Caco-2 (cell line): Measurements from ENCODE around the gene CIAO1. TPM values are rescaled to one million over a fixed set of nuclear protein-coding genes. Genes with fewer than 3 reads are reported as not detected.
"Not testable (repeated sequence)": the region's sequence is repeated elsewhere in the genome, so short reads cannot be mapped to it uniquely, and the experiment has no call there.

ENCODE experiments used
- BruUV-seq: library from RNA; stranded (reverse); fragments of 400-500 nt; replicated peaks from 2 replicates; lab custom pipeline; 2021; lab: Mats Ljungman, UMichigan
- CTCF ChIA-PET: fragments of 300-600 bp; sonication (Branson Sonifier 250); formaldehyde crosslinking; loops from one replicate; lab custom pipeline; 2022; ENCODE audit warnings: antibody characterized with exemption; lab: Charles Lee
- POLR2A ChIA-PET: fragments of 300-600 bp; sonication (Branson Sonifier 250); formaldehyde crosslinking; loops from one replicate; lab custom pipeline; 2022; ENCODE audit warnings: antibody characterized with exemption; lab: Charles Lee
- DNase-seq, 2 experiments: peaks; one replicate each; pipeline versions ENCODE4 v3.0.0 to v3.0.0-alpha.2; 2020 to 2022
- H3K27me3 ChIP-seq: replicated peaks from 2 replicates; pipeline ENCODE4 v1.6.0; 2011; ENCODE audit warnings: low read length; ENCODE audit not compliant: control insufficient read depth, insufficient read depth
- H3K36me3 ChIP-seq: 2 replicates; pipeline ENCODE4 v1.5.1; 2011; ENCODE audit warnings: low read length; ENCODE audit not compliant: control insufficient read depth, insufficient read depth
- H3K4me1 ChIP-seq: fragments of 250-450 bp; sonication (Bioruptor Pico); 2 replicates; pipeline ENCODE4 v1.5.1; 2020; ENCODE audit warnings: mild to moderate bottlenecking
- H3K4me3 ChIP-seq: 2 replicates; pipeline ENCODE4 v1.5.1; 2011; ENCODE audit warnings: low read depth, mild to moderate bottlenecking, control low read depth, low read length
- H3K9me3 ChIP-seq: fragments of 250-450 bp; sonication (Bioruptor Pico); 2 replicates; pipeline ENCODE4 v1.5.1; 2020; ENCODE audit warnings: mild to moderate bottlenecking, moderate library complexity
- H3K27ac Mint-ChIP-seq: one replicate; pipeline ENCODE4 v1.8.0; 2022; ENCODE audit warnings: mixed read lengths; ENCODE audit not compliant: unreplicated experiment
- H3K27me3 Mint-ChIP-seq: one replicate; pipeline ENCODE4 v1.8.0; 2022; ENCODE audit warnings: mixed read lengths; ENCODE audit not compliant: insufficient read depth, unreplicated experiment
- H3K36me3 Mint-ChIP-seq: one replicate; pipeline ENCODE4 v1.8.0; 2022; ENCODE audit warnings: mild to moderate bottlenecking, mixed read lengths; ENCODE audit not compliant: insufficient read depth, unreplicated experiment
- H3K4me1 Mint-ChIP-seq: one replicate; pipeline ENCODE4 v1.8.0; 2022; ENCODE audit warnings: low read depth, mixed read lengths; ENCODE audit not compliant: unreplicated experiment
- H3K4me3 Mint-ChIP-seq: one replicate; pipeline ENCODE4 v1.8.0; 2022; ENCODE audit warnings: mild to moderate bottlenecking, moderate library complexity, mixed read lengths; ENCODE audit not compliant: unreplicated experiment
- H3K9me3 Mint-ChIP-seq: one replicate; pipeline ENCODE4 v1.8.0; 2022; ENCODE audit warnings: mixed read lengths; ENCODE audit not compliant: unreplicated experiment
- CTCF ChIP-seq, 2 experiments: fragments of 200-600 bp in 1 of 2; IDR thresholded peaks; 1 replicate in 1 of 2; 2 replicates in 1 of 2; pipeline versions ENCODE4 v1.5.1 to v1.8.0; 2011 to 2022; ENCODE audit warnings: antibody characterized with exemption in 1 of 2, control low read depth in 1 of 2, inconsistent platforms in 1 of 2, low read depth in 1 of 2, low read length in 1 of 2, mild to moderate bottlenecking in 1 of 2, moderate library complexity in 1 of 2; ENCODE audit not compliant: insufficient read depth in 1 of 2, severe bottlenecking in 1 of 2, unreplicated experiment in 1 of 2
- intact Hi-C: fragments of 100-400 bp; cut with micrococcal nuclease; formaldehyde crosslinking; loops from one replicate; pipeline ENCODE4 v1.10.0; 2022; ENCODE audit not compliant: unreplicated experiment
- total RNA-seq: library from RNA; stranded (reverse); gene quantifications from 2 replicates; pipeline ENCODE4 v1.2.3, GENCODE V29; 2022

The CIAO1 gene
- total RNA-seq, 1 experiment from 2014 or later, result 97.9 TPM

GRCh38 chr2:96291751-96292150, 25.7 kb downstream of the CIAO1 start:
- H3K9me3 ChIP-seq, result no peaks in the 10 kb centered on the region
- DNase-seq, result no peak
- H3K27me3 ChIP-seq, result no peaks in the 10 kb centered on the region
- CTCF ChIA-PET, result no interaction called here
- peaks cover 17% of the 10 kb centered on the region for H3K36me3 ChIP-seq
- no peaks in the 10 kb centered on the region for H3K4me1 Mint-ChIP-seq
- no peaks in the 10 kb centered on the region for H3K9me3 Mint-ChIP-seq
- H3K4me3 Mint-ChIP-seq, result no peak overlapping the region
- H3K36me3 Mint-ChIP-seq, result peaks cover 98% of the 10 kb centered on the region
- no TSS peak for BruUV-seq
- intact Hi-C loops, result no loop called here
- H3K27me3 Mint-ChIP-seq, result no peaks in the 10 kb centered on the region
- H3K27ac Mint-ChIP-seq, result no peak overlapping the region
- no peak overlapping the region for H3K4me3 ChIP-seq
- H3K4me1 ChIP-seq, result no peaks in the 10 kb centered on the region
- no peak for TF ChIP-seq CTCF (IDR thresholded peaks at IDR 0.05; ENCODE audit: insufficient read depth in 1 of 2, low read depth in 1 of 2, low read length in 1 of 2, severe bottlenecking in 1 of 2, unreplicated experiment in 1 of 2)
- POLR2A ChIA-PET, result no interaction called here

- H3K4me3 ChIP-seq, POLR2A ChIA-PET, BruUV-seq, H3K4me1 ChIP-seq, H3K4me3 Mint-ChIP-seq, H3K9me3 Mint-ChIP-seq, H3K27ac Mint-ChIP-seq, H3K27me3 Mint-ChIP-seq, H3K27me3 ChIP-seq, H3K9me3 ChIP-seq, CTCF ChIA-PET, intact Hi-C loops, DNase-seq, H3K4me1 Mint-ChIP-seq: not testable (repeated sequence)
- peaks cover 98% of the 10 kb centered on the region for H3K36me3 Mint-ChIP-seq
- H3K36me3 ChIP-seq, result peaks cover 14% of the 10 kb centered on the region
Measured at GRCh38 chr2:96294271-96294670, 28.2 kb downstream of the CIAO1 start.

DNA sequence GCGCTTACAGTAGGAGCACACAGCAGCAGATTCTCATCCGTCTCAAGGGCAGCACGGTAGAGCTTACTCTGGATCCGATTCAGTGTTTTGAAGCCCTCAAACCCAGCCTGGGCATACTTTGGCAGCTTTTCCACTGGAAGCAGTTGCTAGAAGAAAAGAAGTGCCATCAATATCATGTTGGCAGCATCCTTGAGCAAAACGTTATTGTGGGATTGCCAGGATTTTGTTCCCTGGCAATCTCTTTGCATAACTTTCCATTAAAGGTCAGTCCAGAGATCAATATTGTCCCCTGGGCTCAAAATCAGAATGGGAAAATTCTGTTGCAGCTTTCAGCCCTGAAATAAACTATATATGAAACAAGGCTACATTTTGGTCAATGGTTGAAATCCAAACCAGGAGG, 30.9 kb downstream of the CIAO1 start:
- Histone ChIP-seq H3K36me3 (peaks cover 10% of the 10 kb centered on the region), H3K4me1 (no peaks in the 10 kb centered on the region), H3K4me3 (no peak overlapping the region), H3K9me3 (no peaks in the 10 kb centered on the region), H3K27me3 (no peaks in the 10 kb centered on the region)
- Mint-ChIP-seq H3K4me3 (no peak overlapping the region), H3K4me1 (no peaks in the 10 kb centered on the region), H3K27ac (no peak overlapping the region), H3K27me3 (no peaks in the 10 kb centered on the region), H3K36me3 (peaks cover 93% of the 10 kb centered on the region), H3K9me3 (no peaks in the 10 kb centered on the region)
- no peak for DNase-seq
- no TSS peak for BruUV-seq
- CTCF ChIA-PET, result no interaction called here
- POLR2A ChIA-PET, result no interaction called here
- TF ChIP-seq CTCF (IDR thresholded peaks at IDR 0.05; ENCODE audit: insufficient read depth in 1 of 2, low read depth in 1 of 2, low read length in 1 of 2, severe bottlenecking in 1 of 2, unreplicated experiment in 1 of 2), result no peak
- intact Hi-C loops, result no loop called here

DNA sequence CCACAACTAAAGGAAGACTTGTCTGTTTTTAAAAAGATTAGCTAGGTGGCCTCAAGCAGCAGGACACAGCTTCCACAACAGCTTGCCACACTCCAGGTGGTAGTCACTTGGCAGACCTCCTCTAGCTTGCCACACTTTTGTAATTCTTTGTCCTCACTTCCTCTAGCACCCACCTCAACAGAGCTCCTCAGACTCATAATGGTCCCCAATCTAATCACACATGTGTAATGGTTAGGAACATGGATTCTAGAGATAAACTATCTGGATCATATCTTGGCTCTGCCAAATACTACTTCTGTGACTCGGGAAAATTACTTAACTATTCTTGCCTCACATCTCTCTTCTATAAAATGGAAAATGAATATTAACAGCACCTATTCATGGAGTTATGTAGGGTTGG, 35.8 kb downstream of the CIAO1 start:
- Mint-ChIP-seq H3K4me1 (peaks cover 17% of the 10 kb centered on the region), H3K9me3 (no peaks in the 10 kb centered on the region), H3K27me3 (no peaks in the 10 kb centered on the region), H3K27ac (no peak overlapping the region), H3K36me3 (peaks cover 88% of the 10 kb centered on the region), H3K4me3 (no peak overlapping the region)
- Histone ChIP-seq H3K36me3 (peaks cover 7% of the 10 kb centered on the region), H3K27me3 (no peaks in the 10 kb centered on the region), H3K4me1 (no peaks in the 10 kb centered on the region), H3K4me3 (no peak overlapping the region), H3K9me3 (no peaks in the 10 kb centered on the region)
- TF ChIP-seq CTCF (IDR thresholded peaks at IDR 0.05; ENCODE audit: insufficient read depth in 1 of 2, low read depth in 1 of 2, low read length in 1 of 2, severe bottlenecking in 1 of 2, unreplicated experiment in 1 of 2), result no peak
- intact Hi-C loops, result no loop called here
- POLR2A ChIA-PET, result interaction anchor here (0.6 kb wide), 1 partner anchor 8 kb away, joined by 6 read pairs; no protein-coding TSS in a partner anchor
- DNase-seq, result no peak
- CTCF ChIA-PET, result no interaction called here
- BruUV-seq, result no TSS peak
